Islet of Langerhans (tissue), 1 donor: ENCODE measurements around the gene RIMS1.
"Not testable (repeated sequence)": the region's sequence is repeated elsewhere in the genome, so short reads cannot be mapped to it uniquely, and the experiment has no call there.

ENCODE experiments used
- FAIRE-seq: peaks from one replicate; lab custom pipeline; 2011; peaks lifted over from hg19 to GRCh38; lab: Jason Lieb, UNC

Gene RIMS1

GRCh38 chr6:71977884-71978283, 91.5 kb downstream of the RIMS1 start:
- FAIRE-seq = no peak

- FAIRE-seq = no peak
These were observed 93.6 kb downstream of the RIMS1 start for GRCh38 chr6:71979911-71980310.

- FAIRE-seq = no peak
These were observed 96.0 kb downstream of the RIMS1 start for GRCh38 chr6:71982389-71982788.

- no peak for FAIRE-seq
These were observed 96.8 kb downstream of the RIMS1 start for GRCh38 chr6:71983131-71983530.

- FAIRE-seq = no peak
These were observed 108.4 kb downstream of the RIMS1 start for GRCh38 chr6:71994705-71995271.

GRCh38 chr6:71997341-71997740, 111.0 kb downstream of the RIMS1 start:
- FAIRE-seq = no peak

- FAIRE-seq = no peak
These were observed 116.1 kb downstream of the RIMS1 start for GRCh38 chr6:72002415-72002814.

GRCh38 chr6:72006591-72006990, 120.2 kb downstream of the RIMS1 start:
- FAIRE-seq = not testable (repeated sequence)

GRCh38 chr6:72022830-72023229, 136.5 kb downstream of the RIMS1 start:
- FAIRE-seq = no peak

GRCh38 chr6:72031471-72031870, 145.1 kb downstream of the RIMS1 start:
- FAIRE-seq = no peak

- FAIRE-seq = no peak
These were observed 145.7 kb downstream of the RIMS1 start for GRCh38 chr6:72032086-72032485.

- no peak for FAIRE-seq
These were observed 149.1 kb downstream of the RIMS1 start for GRCh38 chr6:72035486-72035885.

- FAIRE-seq = no peak
These were observed 149.6 kb downstream of the RIMS1 start for GRCh38 chr6:72035966-72036365.

GRCh38 chr6:72037006-72037405, 150.7 kb downstream of the RIMS1 start:
- FAIRE-seq = no peak

GRCh38 chr6:72040111-72040510, 153.8 kb downstream of the RIMS1 start:
- FAIRE-seq = no peak

- FAIRE-seq = no peak
These were observed 155.7 kb downstream of the RIMS1 start for GRCh38 chr6:72042088-72042487.

- FAIRE-seq = no peak
These were observed 161.7 kb downstream of the RIMS1 start for GRCh38 chr6:72048080-72048479.

- no peak for FAIRE-seq
These were observed 163.0 kb downstream of the RIMS1 start for GRCh38 chr6:72049376-72049775.

- FAIRE-seq = no peak
These were observed 174.9 kb downstream of the RIMS1 start for GRCh38 chr6:72061286-72061685.

GRCh38 chr6:72064399-72064975, 178.1 kb downstream of the RIMS1 start:
- FAIRE-seq = no peak

GRCh38 chr6:72078096-72078495, 191.7 kb downstream of the RIMS1 start:
- FAIRE-seq = no peak

- FAIRE-seq = no peak
These were observed 194.1 kb downstream of the RIMS1 start for GRCh38 chr6:72080260-72080941.

- no peak for FAIRE-seq
These were observed 195.5 kb downstream of the RIMS1 start for GRCh38 chr6:72081871-72082270.

GRCh38 chr6:72083976-72084375, 197.6 kb downstream of the RIMS1 start:
- no peak for FAIRE-seq
